Memory B cell (primary cell): ENCODE measurements around the gene CTBP2.
"Not testable (repeated sequence)": the region's sequence is repeated elsewhere in the genome, so short reads cannot be mapped to it uniquely, and the experiment has no call there.

Source experiments
- ATAC-seq: fragments of 150-1000 bp; cut with Tn5 transposase; 2 replicates; pipeline ENCODE4 v1.10.0; 2021; ENCODE audit warnings: low read depth, mild to moderate bottlenecking, moderate library complexity
- DNase-seq, 2 donors: peaks; one replicate each; pipeline ENCODE4 v3.0.0; 2022; ENCODE audit warnings: low spot score in 2 of 2
- H3K27ac Mint-ChIP-seq: one replicate; pipeline ENCODE4 v1.8.0; 2022; ENCODE audit warnings: mild to moderate bottlenecking, moderate library complexity, mixed read lengths
- H3K27me3 Mint-ChIP-seq: one replicate; pipeline ENCODE4 v1.8.0; 2022; ENCODE audit warnings: mixed read lengths
- H3K36me3 Mint-ChIP-seq: one replicate; pipeline ENCODE4 v1.8.0; 2022; ENCODE audit warnings: mild to moderate bottlenecking, mixed read lengths
- H3K4me1 Mint-ChIP-seq: one replicate; pipeline ENCODE4 v1.8.0; 2022; ENCODE audit warnings: mixed read lengths
- H3K4me3 Mint-ChIP-seq: one replicate; pipeline ENCODE4 v1.8.0; 2022; ENCODE audit warnings: mild to moderate bottlenecking, moderate library complexity, mixed read lengths
- H3K9me3 Mint-ChIP-seq: one replicate; pipeline ENCODE4 v1.8.0; 2022; ENCODE audit warnings: mixed read lengths

CTBP2 gene

DNA sequence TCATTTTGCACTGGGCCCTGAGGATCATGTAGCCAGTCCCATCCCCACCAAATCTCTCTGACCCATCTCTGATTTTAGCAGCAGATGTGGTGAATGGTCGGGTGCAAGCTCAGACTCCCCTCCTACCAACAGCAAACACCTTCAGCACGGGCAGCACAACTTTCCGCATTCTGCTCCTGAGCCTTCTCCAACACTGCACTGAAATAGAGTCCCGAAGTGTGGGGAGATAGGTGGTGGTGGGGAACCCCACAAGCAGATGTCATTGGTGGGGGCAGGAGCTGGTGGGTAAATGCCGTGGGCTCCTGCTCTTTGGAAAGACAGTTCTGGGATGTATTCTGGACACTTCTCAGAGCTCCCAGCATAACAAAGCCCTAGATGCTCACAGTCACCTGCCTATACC, 9.6 kb upstream of the CTBP2 start:
- no peak overlapping the region for H3K4me3 Mint-ChIP-seq
- no peaks in the 10 kb centered on the region for H3K36me3 Mint-ChIP-seq
- H3K27ac Mint-ChIP-seq = no peak overlapping the region
- peaks cover 8% of the 10 kb centered on the region for H3K27me3 Mint-ChIP-seq
- DNase-seq = no peak
- ATAC-seq = no peak
- H3K4me1 Mint-ChIP-seq = no peaks in the 10 kb centered on the region
- peaks cover 1% of the 10 kb centered on the region for H3K9me3 Mint-ChIP-seq

DNA sequence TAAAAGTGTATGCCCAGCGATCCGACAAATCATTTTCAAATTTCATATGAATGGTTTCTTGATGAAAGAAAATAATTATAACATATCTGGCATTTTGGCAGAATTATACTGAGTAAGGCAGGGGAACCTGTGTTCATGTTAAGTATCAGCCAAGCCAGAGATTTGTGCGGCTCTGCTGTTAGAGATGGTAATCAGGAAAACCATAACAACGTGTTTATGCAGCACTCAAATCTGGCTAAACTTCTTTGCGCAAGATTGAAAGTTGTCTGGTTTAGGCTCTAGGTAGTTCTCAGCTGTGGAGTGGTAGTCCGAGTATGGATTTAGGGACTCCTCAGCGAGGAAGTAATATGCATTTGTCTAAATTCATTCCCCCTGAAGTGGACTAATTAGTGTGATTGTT, 8.9 kb upstream of the CTBP2 start:
- H3K4me3 Mint-ChIP-seq = no peak overlapping the region
- DNase-seq (no peak), ATAC-seq (no peak)
- H3K9me3 Mint-ChIP-seq = peaks cover under 1% of the 10 kb centered on the region
- peaks cover 5% of the 10 kb centered on the region for H3K27me3 Mint-ChIP-seq
- H3K4me1 Mint-ChIP-seq = no peaks in the 10 kb centered on the region
- no peak overlapping the region for H3K27ac Mint-ChIP-seq
- no peaks in the 10 kb centered on the region for H3K36me3 Mint-ChIP-seq

DNA sequence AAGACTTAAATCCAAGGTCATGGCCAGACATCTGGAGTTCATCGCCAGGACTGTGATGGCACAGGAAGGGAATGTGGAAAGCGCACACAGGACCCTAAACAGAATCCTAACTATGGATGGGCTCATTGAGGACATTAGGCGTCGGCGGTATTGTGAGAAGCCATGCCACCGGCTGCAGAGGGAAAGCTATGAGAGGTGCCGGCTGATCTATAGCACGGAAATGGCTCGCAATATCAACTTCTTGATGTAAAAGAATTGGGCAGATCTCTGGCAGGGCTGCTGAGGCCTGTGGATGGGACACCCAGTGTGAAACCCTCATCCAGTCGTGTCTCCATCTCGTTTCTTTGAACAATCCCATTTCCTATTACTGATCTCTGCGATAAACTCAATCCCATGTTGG, 6.3 kb upstream of the CTBP2 start:
- H3K36me3 Mint-ChIP-seq = no peaks in the 10 kb centered on the region
- DNase-seq (no peak), ATAC-seq (no peak)
- H3K9me3 Mint-ChIP-seq = peaks cover 1% of the 10 kb centered on the region
- H3K27ac Mint-ChIP-seq = no peak overlapping the region
- peaks cover 6% of the 10 kb centered on the region for H3K27me3 Mint-ChIP-seq
- no peaks in the 10 kb centered on the region for H3K4me1 Mint-ChIP-seq
- no peak overlapping the region for H3K4me3 Mint-ChIP-seq

DNA sequence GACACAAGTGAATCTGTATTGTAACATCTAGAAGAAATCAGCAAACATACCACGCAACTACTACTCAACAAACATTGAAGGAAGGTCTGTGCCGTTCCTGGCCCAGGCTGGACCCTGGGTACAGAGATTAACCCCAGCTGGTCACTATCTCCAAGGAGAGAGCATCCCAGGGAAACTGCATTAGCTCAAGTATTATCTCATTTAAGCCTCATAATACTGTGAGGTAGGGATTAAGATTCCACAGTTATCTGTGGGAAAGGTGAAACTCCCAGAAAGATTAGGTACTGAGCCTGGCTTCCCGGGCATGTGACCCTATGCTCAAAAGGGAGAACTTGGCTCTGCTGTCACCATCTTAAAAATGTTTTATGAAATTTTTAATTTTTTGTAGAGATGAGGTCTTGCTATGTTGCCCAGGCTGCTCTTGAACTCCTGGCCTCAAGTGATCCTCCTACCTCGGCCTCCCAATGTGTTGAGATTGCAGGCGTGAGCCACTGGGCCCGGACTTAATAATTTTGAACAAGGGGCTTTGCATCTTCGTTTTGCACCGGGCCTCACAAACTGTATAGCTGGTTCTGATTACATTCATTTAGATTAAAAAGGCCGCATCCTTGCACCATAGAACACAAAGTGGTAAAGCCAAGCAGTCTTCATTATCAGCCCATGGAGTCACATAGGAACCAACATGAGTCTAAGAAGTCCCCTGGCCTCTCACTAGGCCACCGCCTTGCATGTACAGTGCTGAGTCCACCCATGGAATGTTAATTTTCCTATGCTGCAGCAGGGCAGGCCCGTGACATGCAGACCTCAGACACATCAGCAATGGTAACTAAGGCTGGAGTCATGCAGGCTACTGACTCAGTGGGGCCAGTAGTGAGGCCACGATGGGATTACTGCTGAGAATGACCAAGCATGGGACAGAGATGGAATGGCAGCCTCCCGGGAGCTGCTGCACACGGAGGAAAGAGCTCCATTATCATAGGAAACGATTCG, 5.5 kb upstream of the CTBP2 start:
- ATAC-seq (no peak), DNase-seq (no peak)
- Mint-ChIP-seq H3K4me3 (no peak overlapping the region), H3K4me1 (no peaks in the 10 kb centered on the region), H3K9me3 (peaks cover 1% of the 10 kb centered on the region), H3K27ac (no peak overlapping the region), H3K27me3 (peaks cover 6% of the 10 kb centered on the region), H3K36me3 (no peaks in the 10 kb centered on the region)

DNA sequence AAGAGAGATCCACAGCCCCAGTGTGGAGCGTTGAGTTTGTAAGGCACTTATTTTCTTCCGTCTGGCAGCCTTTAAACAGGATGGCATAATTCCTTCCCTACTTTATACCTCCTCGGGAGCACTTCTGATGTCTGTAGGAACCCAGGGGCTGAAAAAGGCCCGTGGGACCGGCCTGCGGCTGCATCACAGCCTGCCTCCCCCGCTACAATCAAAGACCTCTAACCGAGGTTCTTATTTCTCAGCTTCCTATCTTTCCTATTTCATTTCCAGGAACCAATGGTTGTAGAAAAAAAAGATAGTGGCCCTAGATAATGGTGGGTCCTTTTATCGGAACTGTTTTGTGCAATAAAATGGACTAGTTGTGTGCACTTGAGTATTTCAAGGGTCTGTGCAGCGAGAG, 4.1 kb upstream of the CTBP2 start:
- no peak for DNase-seq
- H3K9me3 Mint-ChIP-seq = peaks cover 1% of the 10 kb centered on the region
- H3K27me3 Mint-ChIP-seq = peaks cover 6% of the 10 kb centered on the region
- no peak overlapping the region for H3K4me3 Mint-ChIP-seq
- no peaks in the 10 kb centered on the region for H3K4me1 Mint-ChIP-seq
- ATAC-seq = no peak
- H3K27ac Mint-ChIP-seq = no peak overlapping the region
- no peaks in the 10 kb centered on the region for H3K36me3 Mint-ChIP-seq

DNA sequence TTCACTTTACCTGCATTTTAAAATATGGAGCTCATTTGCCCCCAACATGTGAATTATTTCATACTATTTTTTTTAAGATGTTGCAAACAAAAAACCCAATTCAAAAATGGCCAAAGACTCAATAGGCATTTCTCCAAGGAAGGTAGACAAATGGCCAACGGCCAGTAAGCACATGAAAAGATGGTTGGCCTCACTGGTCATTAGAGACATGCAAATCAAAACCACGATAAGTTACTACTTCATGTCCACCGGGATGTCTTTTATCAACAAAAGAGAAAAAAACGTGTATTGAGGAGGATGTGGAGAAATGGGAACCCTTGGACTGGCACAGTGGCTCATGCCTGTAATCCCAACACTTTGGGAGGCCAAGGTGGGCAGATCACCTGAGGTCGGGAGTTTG, 3.4 kb upstream of the CTBP2 start:
- no peak overlapping the region for H3K4me3 Mint-ChIP-seq
- no peaks in the 10 kb centered on the region for H3K36me3 Mint-ChIP-seq
- no peaks in the 10 kb centered on the region for H3K4me1 Mint-ChIP-seq
- H3K9me3 Mint-ChIP-seq = peaks cover 1% of the 10 kb centered on the region
- H3K27ac Mint-ChIP-seq = no peak overlapping the region
- no peak for DNase-seq
- H3K27me3 Mint-ChIP-seq = peaks cover 6% of the 10 kb centered on the region
- no peak for ATAC-seq

DNA sequence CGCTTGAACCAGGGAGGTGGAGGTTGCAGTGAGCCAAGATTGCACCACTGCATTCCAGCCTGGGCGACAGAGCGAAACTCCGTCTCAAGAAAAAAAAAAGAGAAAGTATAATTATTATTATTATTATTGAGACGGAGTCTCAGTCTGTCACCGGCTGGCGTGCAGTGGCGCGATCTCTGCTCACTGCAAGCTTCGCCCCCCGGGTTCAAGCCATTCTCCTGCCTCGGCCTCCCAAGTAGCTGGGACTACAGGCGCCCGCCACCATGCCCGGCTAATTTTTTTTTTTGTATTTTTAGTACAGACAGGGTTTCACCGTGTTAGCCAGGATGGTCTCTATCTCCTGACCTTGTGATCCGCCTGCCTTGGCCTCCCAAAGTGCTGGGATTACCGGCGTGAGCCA, 2.9 kb upstream of the CTBP2 start:
- not testable (repeated sequence) for H3K9me3 Mint-ChIP-seq, H3K27ac Mint-ChIP-seq, H3K4me3 Mint-ChIP-seq, H3K27me3 Mint-ChIP-seq, H3K4me1 Mint-ChIP-seq, H3K36me3 Mint-ChIP-seq, DNase-seq, ATAC-seq

DNA sequence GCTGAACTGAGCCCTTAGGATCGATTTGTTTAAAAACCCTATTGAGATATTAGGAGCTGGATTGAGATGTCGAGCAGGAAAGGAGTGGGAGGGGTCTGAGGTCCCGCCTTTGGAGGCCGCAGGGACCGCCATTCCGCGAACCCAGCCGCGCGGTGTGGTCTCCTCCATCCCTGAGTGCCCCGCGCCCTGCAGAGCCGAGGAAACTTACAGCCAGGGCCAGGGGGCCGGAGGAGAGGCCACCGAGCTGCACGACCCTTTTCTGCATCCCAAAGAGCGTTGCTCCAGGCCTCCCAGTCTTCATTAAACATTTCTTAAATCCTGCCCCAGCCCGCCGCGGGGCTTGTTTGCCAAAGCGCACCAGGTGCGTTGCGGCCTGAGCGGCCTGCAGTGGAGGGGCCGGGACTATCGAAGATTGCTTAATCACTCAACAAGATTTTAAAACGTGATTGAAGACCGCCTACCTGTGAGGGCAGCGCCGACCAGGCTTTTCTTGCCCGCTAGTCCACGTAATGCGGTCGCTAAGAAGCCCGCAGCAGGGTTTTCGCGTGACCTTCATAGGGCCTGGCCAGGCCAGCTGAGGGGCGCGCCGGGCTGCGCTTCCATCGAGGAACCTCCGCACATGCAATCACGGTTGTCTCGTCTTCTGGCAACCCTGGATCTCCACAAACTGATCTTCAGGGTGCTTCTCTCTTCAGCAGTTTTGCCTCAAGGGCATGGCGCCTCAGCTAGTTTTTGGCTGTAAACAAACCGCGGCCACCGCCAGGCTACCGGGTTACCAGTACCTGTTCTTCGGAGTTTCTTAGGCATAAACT, 2.0 kb upstream of the CTBP2 start:
- H3K4me1 Mint-ChIP-seq = no peaks in the 10 kb centered on the region
- no peak overlapping the region for H3K4me3 Mint-ChIP-seq
- H3K27me3 Mint-ChIP-seq = peaks cover 10% of the 10 kb centered on the region
- no peak for ATAC-seq
- no peak for DNase-seq
- peaks cover 1% of the 10 kb centered on the region for H3K9me3 Mint-ChIP-seq
- no peak overlapping the region for H3K27ac Mint-ChIP-seq
- H3K36me3 Mint-ChIP-seq = no peaks in the 10 kb centered on the region

DNA sequence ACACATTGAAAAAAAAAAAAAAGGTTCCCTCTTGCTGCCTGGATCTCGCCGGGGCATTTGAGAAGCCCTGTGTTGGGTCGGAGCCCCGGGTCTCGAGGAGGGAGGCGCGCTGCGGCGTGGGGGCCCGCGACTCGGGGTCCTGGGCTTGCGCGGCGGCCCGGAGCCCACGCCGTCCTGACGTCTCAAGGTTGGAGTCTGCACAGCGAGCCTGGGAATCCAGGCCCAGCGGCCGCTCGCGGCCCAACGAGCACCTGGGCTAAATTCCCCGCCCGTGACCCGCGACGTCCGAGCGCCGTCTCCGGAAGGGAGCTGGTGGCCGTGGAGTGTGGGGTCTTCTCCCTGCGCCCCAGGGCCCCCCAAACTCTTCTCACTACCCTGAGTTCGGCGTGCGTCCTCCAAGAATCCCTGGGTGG, 1.4 kb upstream of the CTBP2 start:
- Mint-ChIP-seq H3K27me3 (peaks cover 12% of the 10 kb centered on the region), H3K9me3 (peaks cover 1% of the 10 kb centered on the region), H3K36me3 (no peaks in the 10 kb centered on the region), H3K4me3 (peak overlapping the region; percentile 66), H3K4me1 (no peaks in the 10 kb centered on the region), H3K27ac (no peak overlapping the region)
- DNase-seq = no peak
- ATAC-seq = no peak

DNA sequence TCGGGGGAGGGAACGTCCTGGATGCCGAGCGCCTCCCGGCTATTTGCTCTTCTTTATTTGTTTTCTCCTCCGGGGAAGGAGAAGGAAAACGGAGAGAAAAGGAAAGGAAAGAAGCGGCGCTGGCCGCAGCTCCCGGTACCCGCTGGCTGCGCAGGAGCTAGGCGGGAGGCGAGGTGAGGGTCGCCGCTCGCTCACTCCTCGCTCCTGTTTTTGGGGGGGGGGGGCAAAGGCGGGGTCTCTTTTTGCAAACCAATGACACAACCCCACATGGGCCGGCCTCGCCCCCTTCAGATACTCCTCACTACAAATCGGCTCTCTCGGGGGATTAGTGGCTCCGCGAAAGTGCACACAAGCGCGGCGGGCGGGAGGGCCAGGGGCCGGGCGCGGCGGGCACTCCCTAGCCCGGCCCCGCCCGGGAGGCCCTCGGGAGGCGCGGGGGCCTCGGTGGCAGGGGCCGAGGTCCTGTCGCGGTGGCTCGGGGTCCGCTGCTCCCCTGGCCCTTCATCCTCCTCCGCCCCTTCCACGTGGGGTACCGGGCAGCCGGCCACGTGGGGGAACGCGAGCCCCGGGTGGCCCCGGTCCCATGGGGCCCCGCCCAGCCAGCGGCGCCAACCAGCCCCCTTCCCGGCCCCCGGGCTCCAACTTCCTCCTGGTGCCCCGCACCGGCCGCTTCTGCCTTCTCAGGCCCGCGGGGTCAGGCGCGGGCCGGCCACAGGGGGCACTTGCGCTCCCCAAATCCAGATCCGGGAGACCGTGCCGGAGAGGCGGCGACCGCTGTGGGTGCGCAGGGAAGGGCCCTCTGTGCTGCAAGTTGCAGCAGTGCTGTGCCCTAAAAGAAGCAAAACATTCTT, 718 bp upstream of the CTBP2 start:
- no peak overlapping the region for H3K27ac Mint-ChIP-seq
- H3K36me3 Mint-ChIP-seq = no peaks in the 10 kb centered on the region
- H3K4me3 Mint-ChIP-seq = peak overlapping the region; percentile 66
- ATAC-seq (peak; percentile 34), DNase-seq (no peak)
- peaks cover 1% of the 10 kb centered on the region for H3K9me3 Mint-ChIP-seq
- H3K4me1 Mint-ChIP-seq = no peaks in the 10 kb centered on the region
- H3K27me3 Mint-ChIP-seq = peaks cover 13% of the 10 kb centered on the region

DNA sequence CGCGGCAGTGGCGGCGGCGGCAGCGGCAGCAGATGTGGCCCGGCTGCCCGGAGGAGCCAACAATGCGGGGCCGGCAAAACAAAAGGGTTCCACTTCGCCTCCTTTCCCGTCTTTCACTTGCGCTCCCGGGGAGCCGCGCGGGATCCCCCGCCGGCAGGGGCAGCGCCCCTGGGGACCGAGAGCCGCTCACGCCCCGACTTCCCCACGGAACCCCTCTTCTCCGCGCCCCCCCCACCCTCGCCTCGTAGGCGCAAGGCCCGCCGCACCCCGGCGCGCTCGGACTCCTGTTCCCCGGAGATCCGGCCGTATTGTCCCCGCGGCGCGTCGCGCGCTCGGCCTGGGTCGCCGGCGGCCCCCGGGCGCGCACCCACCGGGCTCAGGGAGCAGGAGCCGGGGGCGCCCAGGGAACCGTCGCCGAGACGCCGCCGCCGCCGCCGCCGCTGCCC, 854 bp downstream of the CTBP2 start:
- Mint-ChIP-seq H3K9me3 (peaks cover 1% of the 10 kb centered on the region), H3K4me3 (peak overlapping the region; percentile 32), H3K4me1 (no peaks in the 10 kb centered on the region), H3K27me3 (peaks cover 14% of the 10 kb centered on the region), H3K27ac (no peak overlapping the region), H3K36me3 (no peaks in the 10 kb centered on the region)
- DNase-seq (no peak), ATAC-seq (no peak)

DNA sequence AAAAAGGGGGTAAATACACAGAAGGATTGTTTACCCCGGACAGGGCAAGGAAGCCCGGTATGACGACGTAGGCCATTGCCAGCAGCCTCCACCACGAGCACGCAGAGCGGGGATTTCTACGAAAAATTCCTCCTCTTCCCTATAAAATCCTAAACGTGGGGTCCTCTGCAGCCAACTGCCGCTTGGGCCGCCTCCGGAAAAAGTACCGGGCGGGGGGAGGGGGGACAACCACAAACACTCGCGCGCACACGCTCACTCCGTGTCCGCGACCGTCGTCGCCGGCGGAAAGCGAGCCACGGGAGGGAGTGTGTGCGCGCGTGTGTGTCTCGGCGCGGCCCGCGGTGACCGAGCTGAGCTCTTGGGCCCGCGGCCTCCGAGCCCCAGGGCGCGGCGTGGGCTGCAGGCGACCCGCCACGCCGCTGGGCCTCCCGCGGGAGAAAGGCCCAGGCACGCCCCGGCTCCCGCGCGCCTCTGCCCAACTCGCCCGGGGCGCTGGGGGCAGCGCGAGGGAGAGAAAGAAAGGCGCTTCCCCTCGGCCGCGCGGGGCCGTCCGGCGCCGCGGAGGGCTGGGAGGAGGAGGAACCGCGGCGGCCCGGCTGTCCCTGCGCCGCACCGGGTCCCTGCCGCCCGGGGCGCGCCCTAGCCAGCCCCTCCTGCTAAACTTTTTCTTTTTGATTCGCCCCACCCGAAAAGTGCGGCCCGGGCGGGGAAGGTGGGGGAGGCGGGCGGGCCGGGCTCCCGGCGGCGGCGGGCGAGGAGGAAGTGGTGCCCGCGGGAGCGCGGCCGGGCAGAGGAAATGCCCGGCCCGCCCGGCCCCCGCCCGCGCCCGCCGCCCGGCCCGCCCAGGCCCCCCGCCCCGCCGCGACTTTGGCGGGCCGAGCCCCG, 1.5 kb downstream of the CTBP2 start:
- Mint-ChIP-seq H3K9me3 (peaks cover 1% of the 10 kb centered on the region), H3K4me3 (peak overlapping the region; percentile 61), H3K27ac (no peak overlapping the region), H3K4me1 (no peaks in the 10 kb centered on the region), H3K27me3 (peaks cover 17% of the 10 kb centered on the region), H3K36me3 (no peaks in the 10 kb centered on the region)
- DNase-seq (no peak), ATAC-seq (peak; percentile 39)

DNA sequence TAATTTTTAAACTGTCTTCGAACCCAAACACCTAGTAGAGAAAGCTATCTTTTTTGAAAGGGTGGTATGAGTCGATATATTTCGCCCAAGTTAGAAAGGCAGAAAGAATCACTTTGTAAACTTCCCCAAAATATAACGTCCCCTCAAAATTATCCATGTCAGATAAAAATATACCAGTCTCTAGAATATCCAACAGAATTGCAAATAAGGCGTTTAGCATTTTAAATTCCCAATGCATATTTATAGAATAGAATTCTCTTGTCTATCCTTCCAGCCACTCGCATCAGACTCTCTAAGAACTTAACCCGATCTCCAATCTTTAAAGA, 2.1 kb downstream of the CTBP2 start:
- H3K27me3 Mint-ChIP-seq = peaks cover 17% of the 10 kb centered on the region
- H3K4me1 Mint-ChIP-seq = no peaks in the 10 kb centered on the region
- DNase-seq = no peak
- H3K27ac Mint-ChIP-seq = no peak overlapping the region
- H3K36me3 Mint-ChIP-seq = no peaks in the 10 kb centered on the region
- H3K4me3 Mint-ChIP-seq = peak overlapping the region; percentile 61
- no peak for ATAC-seq
- peaks cover 1% of the 10 kb centered on the region for H3K9me3 Mint-ChIP-seq
